ENCODE results near the gene TNRC6B.
A peak's percentile ranks its signal among the peaks of the same experiment; 100 is the strongest.

Gene TNRC6B

DNA sequence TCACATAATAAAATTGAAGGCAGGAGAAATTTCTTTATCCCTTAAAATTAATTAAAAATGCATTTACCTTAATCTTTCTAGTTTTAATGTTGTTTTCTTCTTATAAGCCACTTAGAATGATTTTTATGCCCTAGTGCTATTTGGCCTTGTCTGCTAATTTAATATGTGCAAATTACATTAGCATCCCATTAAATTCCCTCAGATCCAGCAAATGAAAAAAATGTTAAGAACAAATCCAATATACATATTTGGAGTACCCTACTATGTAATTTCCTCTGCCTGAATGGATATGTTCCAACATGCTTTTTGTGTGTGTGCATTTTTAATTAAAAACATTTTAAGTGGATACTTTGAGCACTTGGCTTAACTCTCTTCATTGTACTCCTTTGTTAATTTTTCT is 56.9 kb downstream of the TNRC6B start:
- DNase-seq (ENCODE audit: extremely low read depth, low read depth) = no peak
- no peak for TF ChIP-seq CTCF (IDR thresholded peaks at IDR 0.05; ENCODE audit: low read depth, low read length, missing control alignments)

GRCh38 chr22:40235308-40235707 is 57.6 kb downstream of the TNRC6B start:
- no peak overlapping the region for H3K4me3 ChIP-seq (replicated peaks; ENCODE audit: low read depth, low read length)
- DNase-seq (ENCODE audit: extremely low read depth, low read depth) = no peak
- TF ChIP-seq CTCF (IDR thresholded peaks at IDR 0.05; ENCODE audit: low read depth, low read length, missing control alignments) = no peak

More for the DNA sequence above, 56.9 kb downstream of the TNRC6B start:
- H3K4me3 ChIP-seq (replicated peaks; ENCODE audit: low read depth, low read length) = no peak overlapping the region

- DNase-seq (ENCODE audit: extremely low read depth, low read depth) = no peak
- no peak overlapping the region for H3K4me3 ChIP-seq (replicated peaks; ENCODE audit: low read depth, low read length)
- TF ChIP-seq CTCF (IDR thresholded peaks at IDR 0.05; ENCODE audit: low read depth, low read length, missing control alignments) = no peak
Measured at GRCh38 chr22:40236131-40236665, 58.5 kb downstream of the TNRC6B start.

- H3K4me3 ChIP-seq (replicated peaks; ENCODE audit: low read depth, low read length) = no peak overlapping the region
- TF ChIP-seq CTCF (IDR thresholded peaks at IDR 0.05; ENCODE audit: low read depth, low read length, missing control alignments) = no peak
- no peak for DNase-seq (ENCODE audit: extremely low read depth, low read depth)
Measured at GRCh38 chr22:40237241-40237640, 59.5 kb downstream of the TNRC6B start.

DNA sequence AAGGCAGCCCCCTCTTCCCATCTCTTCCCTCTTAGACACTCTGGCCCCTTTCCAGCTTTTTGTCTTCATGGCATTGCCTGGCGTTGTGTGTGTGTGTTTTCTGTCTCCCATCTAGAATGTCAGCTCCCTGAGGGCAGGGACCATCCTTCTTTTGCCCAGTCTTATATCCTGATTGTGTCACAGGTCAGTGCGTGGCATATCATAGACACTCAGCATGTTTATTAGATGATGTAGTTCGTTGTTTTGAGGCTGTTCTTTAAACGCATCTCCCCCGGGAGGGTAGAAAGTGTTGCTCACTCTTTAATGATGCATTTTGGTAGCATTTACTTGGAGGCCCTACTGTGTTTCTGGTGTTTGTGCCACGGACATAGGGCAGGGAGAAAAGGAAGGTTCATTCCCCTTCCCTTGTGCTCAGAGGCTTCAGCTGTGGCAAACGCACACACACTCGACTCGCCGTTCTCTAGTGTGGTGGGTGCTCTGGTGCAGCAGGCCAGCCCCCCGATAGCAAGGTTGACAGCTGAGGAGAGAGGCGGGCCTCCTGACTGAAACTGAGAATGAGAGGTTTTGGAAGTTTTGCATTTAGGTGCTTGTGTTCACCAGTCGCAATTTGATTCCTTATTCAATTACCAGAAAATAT is 60.2 kb downstream of the TNRC6B start:
- TF ChIP-seq CTCF (IDR thresholded peaks at IDR 0.05; ENCODE audit: low read depth, low read length, missing control alignments) = no peak
- H3K4me3 ChIP-seq (replicated peaks; ENCODE audit: low read depth, low read length) = no peak overlapping the region
- DNase-seq (ENCODE audit: extremely low read depth, low read depth) = no peak

GRCh38 chr22:40238425-40239344 is 61.0 kb downstream of the TNRC6B start:
- no peak overlapping the region for H3K4me3 ChIP-seq (replicated peaks; ENCODE audit: low read depth, low read length)
- no peak for TF ChIP-seq CTCF (IDR thresholded peaks at IDR 0.05; ENCODE audit: low read depth, low read length, missing control alignments)
- peak; percentile 35 for DNase-seq (ENCODE audit: extremely low read depth, low read depth)
